GM12878 (cell line): ENCODE results near the gene BCLAF3.

ENCODE experiments used
- CTCF ChIP-seq, 3 experiments: IDR thresholded peaks in 2 of 3; conservative IDR thresholded peaks in 1 of 3; 2 replicates each; pipeline ENCODE4 v1.5.1; 2011; ENCODE audit warnings: low read depth in 3 of 3, low read length in 3 of 3, mild to moderate bottlenecking in 3 of 3, control low read depth in 2 of 3, moderate library complexity in 2 of 3, inconsistent platforms in 1 of 3, mixed read lengths in 1 of 3; ENCODE audit not compliant: control insufficient read depth in 2 of 3, insufficient read depth in 1 of 3; ENCODE audit errors: extremely low read depth in 1 of 3
- IRF5 ChIP-seq: fragments of 450-650 bp; IDR thresholded peaks from 2 replicates; pipeline ENCODE4 v1.6.1; 2017; ENCODE audit warnings: borderline replicate concordance

DNA sequence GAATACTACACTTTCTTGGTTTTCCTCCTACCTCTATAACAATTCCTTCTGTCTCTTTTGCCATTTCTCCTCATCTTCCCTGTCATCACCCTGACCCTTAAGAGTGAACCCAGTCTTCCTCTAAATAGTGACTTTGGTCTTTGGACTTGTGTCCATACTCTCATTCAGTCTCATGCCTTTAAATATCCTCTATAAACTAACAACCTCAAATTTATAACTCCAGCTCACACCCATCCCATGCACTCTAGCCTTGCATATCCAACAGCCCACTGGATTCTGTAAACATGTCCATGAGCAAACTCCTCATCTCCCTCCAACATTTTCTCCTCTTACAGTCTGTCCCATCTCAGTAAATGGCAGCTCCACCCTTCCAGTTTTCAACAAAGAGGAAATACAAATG, 15.0 kb downstream of the BCLAF3 start:
- TF ChIP-seq CTCF (IDR thresholded peaks at IDR 0.05 in 2 of 3, conservative IDR thresholded peaks at IDR 0.05 in 1 of 3; ENCODE audit: control insufficient read depth in 2 of 3, extremely low read depth in 1 of 3, insufficient read depth in 1 of 3, low read depth in 3 of 3, low read length in 3 of 3), result no peak
- TF ChIP-seq IRF5, result no peak
